Measurements from ENCODE around the gene TMEM52. TPM values are rescaled to one million over a fixed set of nuclear protein-coding genes. Genes with fewer than 3 reads are reported as not detected.

TMEM52 gene
- polyA plus RNA-seq (2011; rRNA removed) (0.41 and 0.52 TPM in 2 replicates), polyA plus RNA-seq (2017; fragmentation: RNase III; extraction: RNeasy Plus Mini Kit Qiagen cat#74134 plus additional on column Dnase treatment) (0.36 to 0.38 TPM (median 0.37 TPM) in 3 replicates), polyA minus RNA-seq (2011; rRNA and poly(A)+ RNA removed) (0.54 TPM in 1 of 2 replicates, not detected in the other)
- polyA plus RNA-seq (2012; cell fraction: cytosol; rRNA removed): 1.5 and 2.1 TPM in 2 replicates
- polyA plus RNA-seq (2012; cell fraction: nucleus; rRNA removed): 2.4 and 3.5 TPM in 2 replicates

DNA sequence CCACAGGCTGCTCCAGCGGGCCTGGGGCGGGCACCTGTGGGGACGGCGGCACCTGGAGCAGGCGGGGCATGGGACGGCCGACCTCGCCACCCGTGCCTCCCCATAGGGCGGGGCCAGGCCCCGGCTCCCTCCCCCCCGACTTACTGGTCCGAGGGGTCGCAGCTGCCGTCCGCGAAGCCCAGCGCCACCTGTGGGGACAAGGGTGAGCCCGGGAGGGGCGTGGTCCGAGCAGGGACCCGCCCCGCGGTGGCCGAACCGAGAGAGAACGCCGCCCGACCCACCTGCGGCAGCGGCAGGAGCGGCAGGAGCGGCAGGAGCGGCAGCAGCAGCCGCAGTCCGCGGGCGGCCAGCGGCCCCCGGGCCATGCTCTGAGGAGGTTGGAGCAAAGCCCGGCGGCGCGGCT is at the start of gene TMEM52:
Gene TMEM52 (minus strand): TSS at position 379 of the 403 bp plus-strand sequence. CDS start 14 bp downstream, at position 365.
- ChIA-PET CTCF (no interaction called here), POLR2A (interaction anchor here (1.1 kb wide), 1 partner anchor 10 kb away, joined by 6 read pairs; no protein-coding TSS in a partner anchor)
- Histone ChIP-seq H3K27ac (peak within 1 kb of the TSS; percentile 73 to 84), H3K9me3 (no peaks in the 10 kb centered on the region), H3K4me3 (peak within 1 kb of the TSS; percentile 60), H3K4me1 (peaks cover 10% of the 10 kb centered on the region), H3K4me2 (peak within 1 kb of the TSS; percentile 86)
- DNase-seq (ENCODE audit: low read depth in 1 of 2, low spot score in 1 of 2) (no peak), FAIRE-seq (no peak), ATAC-seq (peak; percentile 17 to 51; a peak in 5 of 6 replicates)
- WGBS (ENCODE audit: missing lambda C conversion rate): no CpG with 5 or more reads among the region's 44 CpGs
- TF ChIP-seq HOXB13 (CRISPR knock-in tag; IDR thresholded peaks at IDR 0.05; ENCODE audit: low read depth) (no peak), PHF8 (IDR thresholded peaks at IDR 0.05; ENCODE audit: borderline replicate concordance, low read depth) (peak; percentile 35; the same call in 1 of the 2 replicates)

DNA sequence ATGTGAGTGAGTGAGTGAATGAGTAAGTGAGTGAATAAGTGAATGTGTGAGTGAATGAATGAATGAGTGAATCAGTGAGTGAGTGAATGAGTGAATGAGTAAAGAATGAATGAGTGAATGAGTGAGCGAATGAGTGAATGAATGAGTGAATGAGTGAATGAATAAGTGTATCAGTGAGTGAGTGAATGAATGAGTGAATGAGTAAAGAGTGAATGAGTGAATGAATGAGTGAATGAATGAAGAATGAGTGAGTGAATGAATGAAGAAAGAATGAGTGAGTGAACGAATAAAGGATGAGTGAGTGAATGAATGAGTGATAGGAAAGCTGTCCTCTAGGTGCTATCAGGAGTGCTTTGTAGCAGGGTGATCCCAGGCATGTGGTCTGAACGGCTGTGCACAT is 48.8 kb upstream of the TMEM52 start:
- H3K4me1 ChIP-seq: no peaks in the 10 kb centered on the region
- no peak overlapping the region for H3K27ac ChIP-seq
- TF ChIP-seq, protein P1, sequence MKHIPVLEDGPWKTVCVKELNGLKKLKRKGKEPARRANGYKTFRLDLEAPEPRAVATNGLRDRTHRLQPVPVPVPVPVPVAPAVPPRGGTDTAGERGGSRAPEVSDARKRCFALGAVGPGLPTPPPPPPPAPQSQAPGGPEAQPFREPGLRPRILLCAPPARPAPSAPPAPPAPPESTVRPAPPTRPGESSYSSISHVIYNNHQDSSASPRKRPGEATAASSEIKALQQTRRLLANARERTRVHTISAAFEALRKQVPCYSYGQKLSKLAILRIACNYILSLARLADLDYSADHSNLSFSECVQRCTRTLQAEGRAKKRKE (CRISPR knock-in tag; IDR thresholded peaks at IDR 0.05; ENCODE audit: low read depth): no peak
- TF ChIP-seq NFE2L2 (conservative IDR thresholded peaks at IDR 0.05; ENCODE audit: low read length) (no peak), FOSL2 (IDR thresholded peaks at IDR 0.05) (no peak), FOSL2 (CRISPR knock-in tag; IDR thresholded peaks at IDR 0.05) (no peak), JUN (IDR thresholded peaks at IDR 0.05) (no peak), MAZ (IDR thresholded peaks at IDR 0.05; ENCODE audit: borderline replicate concordance, low read depth, low read length) (no peak), TP53 (CRISPR knock-in tag; IDR thresholded peaks at IDR 0.05) (no peak), KDM1A (IDR thresholded peaks at IDR 0.05; ENCODE audit: low read depth) (no peak), TFCP2L1 (CRISPR knock-in tag; IDR thresholded peaks at IDR 0.05) (no peak), MAFK (IDR thresholded peaks at IDR 0.05; ENCODE audit: partially characterized antibody) (no peak), PHF8 (IDR thresholded peaks at IDR 0.05; ENCODE audit: borderline replicate concordance, low read depth) (no peak), CHD4 (IDR thresholded peaks at IDR 0.05; ENCODE audit: borderline replicate concordance) (no peak), FOXS1 (CRISPR knock-in tag; IDR thresholded peaks at IDR 0.05) (no peak)
- TF ChIP-seq, protein P2, sequence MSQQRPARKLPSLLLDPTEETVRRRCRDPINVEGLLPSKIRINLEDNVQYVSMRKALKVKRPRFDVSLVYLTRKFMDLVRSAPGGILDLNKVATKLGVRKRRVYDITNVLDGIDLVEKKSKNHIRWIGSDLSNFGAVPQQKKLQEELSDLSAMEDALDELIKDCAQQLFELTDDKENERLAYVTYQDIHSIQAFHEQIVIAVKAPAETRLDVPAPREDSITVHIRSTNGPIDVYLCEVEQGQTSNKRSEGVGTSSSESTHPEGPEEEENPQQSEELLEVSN (IDR thresholded peaks at IDR 0.05; ENCODE audit: borderline replicate concordance, low read depth): no peak
- DNase-seq (ENCODE audit: low read depth in 1 of 2, low spot score in 1 of 2) (no peak), FAIRE-seq (no peak), ATAC-seq (no peak)
- H3K4me2 ChIP-seq: no peak overlapping the region
- H3K9me3 ChIP-seq: no peaks in the 10 kb centered on the region
- CTCF ChIA-PET: interaction anchor here (1.4 kb wide), 1 partner anchor 79 kb away, joined by 5 read pairs; no protein-coding TSS in a partner anchor
- 46% methylated on average over 3 of the region's 3 CpGs for WGBS (ENCODE audit: missing lambda C conversion rate)
- POLR2A ChIA-PET: no interaction called here
- no peak overlapping the region for H3K4me3 ChIP-seq

DNA sequence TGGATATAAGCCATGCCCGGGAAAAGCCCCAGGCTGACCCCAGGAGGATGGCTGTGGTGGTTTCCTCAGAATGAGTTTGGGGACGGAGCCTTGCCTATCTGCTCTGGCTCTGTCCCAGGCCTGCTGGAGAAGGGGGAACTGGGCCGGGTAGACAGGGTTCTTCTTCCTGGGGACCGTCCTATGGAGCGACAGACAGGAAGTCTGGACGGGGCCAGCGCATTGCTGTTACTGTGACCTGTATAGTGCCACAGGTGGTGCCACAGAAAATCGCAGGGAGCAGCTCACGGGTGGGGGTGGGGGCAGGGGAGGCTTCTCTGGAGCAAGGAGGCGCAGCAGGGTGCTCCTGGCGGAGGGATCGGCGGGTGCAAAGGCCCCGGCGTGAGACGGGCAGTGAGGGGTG is 48.1 kb upstream of the TMEM52 start:
- ATAC-seq (no peak), FAIRE-seq (no peak), DNase-seq (ENCODE audit: low read depth in 1 of 2, low spot score in 1 of 2) (no peak)
- H3K4me2 ChIP-seq: no peak overlapping the region
- ChIA-PET POLR2A (no interaction called here), CTCF (interaction anchor here (0.6 to 1.4 kb wide), 2 partner anchors 80 to 376 kb away, joined by 3 to 5 read pairs; no protein-coding TSS in a partner anchor)
- no peak overlapping the region for H3K27ac ChIP-seq
- no peaks in the 10 kb centered on the region for H3K9me3 ChIP-seq
- H3K4me1 ChIP-seq: no peaks in the 10 kb centered on the region
- H3K4me3 ChIP-seq: no peak overlapping the region
- WGBS (ENCODE audit: missing lambda C conversion rate): 64% methylated on average over 11 of the region's 16 CpGs
- TF ChIP-seq CHD2 (IDR thresholded peaks at IDR 0.05; ENCODE audit: low read length, partially characterized antibody): no peak
- TF ChIP-seq ZFP36 (IDR thresholded peaks at IDR 0.05; ENCODE audit: borderline replicate concordance, partially characterized antibody): no peak

DNA sequence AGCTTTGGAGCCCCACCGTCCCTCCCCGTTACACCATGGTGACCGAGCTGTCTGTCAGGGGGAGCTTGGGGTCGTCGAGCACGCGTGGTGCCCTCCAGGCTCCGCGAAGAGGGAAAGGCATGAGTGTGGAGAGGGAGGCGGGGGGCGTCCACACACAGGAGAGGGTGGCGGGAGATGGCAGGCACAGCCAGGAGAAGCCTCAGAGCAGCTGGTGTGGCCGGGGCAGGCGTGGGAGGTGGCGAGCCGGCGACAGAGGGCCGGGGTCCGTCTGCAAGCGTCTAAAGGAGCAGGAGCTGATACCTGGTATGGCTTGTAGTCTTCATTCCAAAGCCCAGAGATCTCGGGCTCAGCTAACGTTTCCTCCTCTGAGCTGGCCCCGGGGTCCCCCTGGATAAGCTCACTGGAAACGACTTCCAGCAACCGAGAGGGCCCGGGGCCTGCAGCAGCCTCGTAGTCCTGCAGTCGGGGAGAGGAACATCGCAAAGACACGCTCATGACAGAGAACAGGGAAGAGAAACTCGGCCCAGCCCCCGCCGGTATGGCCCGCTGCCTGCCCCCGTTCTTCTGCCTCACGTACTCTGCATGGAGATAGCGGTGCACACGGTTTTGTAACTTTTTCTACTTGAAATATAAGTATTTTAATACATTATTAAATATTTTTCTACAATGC is 47.1 kb upstream of the TMEM52 start:
- ChIA-PET CTCF (interaction anchor here (0.6 to 1.1 kb wide), 2 partner anchors 22 to 78 kb away, joined by 3 to 4 read pairs; no protein-coding TSS in a partner anchor), POLR2A (no interaction called here)
- DNase-seq (ENCODE audit: low read depth in 1 of 2, low spot score in 1 of 2) (no peak), ATAC-seq (no peak), FAIRE-seq (no peak)
- Histone ChIP-seq H3K4me3 (no peak overlapping the region), H3K4me1 (no peaks in the 10 kb centered on the region), H3K27ac (no peak overlapping the region), H3K9me3 (no peaks in the 10 kb centered on the region), H3K4me2 (no peak overlapping the region)
- no peak for TF ChIP-seq EHMT2 (IDR thresholded peaks at IDR 0.05; ENCODE audit: low read depth)
- TF ChIP-seq, protein P3, sequence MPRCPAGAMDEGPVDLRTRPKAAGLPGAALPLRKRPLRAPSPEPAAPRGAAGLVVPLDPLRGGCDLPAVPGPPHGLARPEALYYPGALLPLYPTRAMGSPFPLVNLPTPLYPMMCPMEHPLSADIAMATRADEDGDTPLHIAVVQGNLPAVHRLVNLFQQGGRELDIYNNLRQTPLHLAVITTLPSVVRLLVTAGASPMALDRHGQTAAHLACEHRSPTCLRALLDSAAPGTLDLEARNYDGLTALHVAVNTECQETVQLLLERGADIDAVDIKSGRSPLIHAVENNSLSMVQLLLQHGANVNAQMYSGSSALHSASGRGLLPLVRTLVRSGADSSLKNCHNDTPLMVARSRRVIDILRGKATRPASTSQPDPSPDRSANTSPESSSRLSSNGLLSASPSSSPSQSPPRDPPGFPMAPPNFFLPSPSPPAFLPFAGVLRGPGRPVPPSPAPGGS (IDR thresholded peaks at IDR 0.05): no peak
- TF ChIP-seq CBX2 (IDR thresholded peaks at IDR 0.05; ENCODE audit: borderline replicate concordance, low read depth): no peak
- TF ChIP-seq HEYL (CRISPR knock-in tag; IDR thresholded peaks at IDR 0.05): no peak
- no peak for TF ChIP-seq TP53 (CRISPR knock-in tag; IDR thresholded peaks at IDR 0.05)
- TF ChIP-seq, protein P2 (IDR thresholded peaks at IDR 0.05; ENCODE audit: borderline replicate concordance, low read depth): no peak
- no peak for TF ChIP-seq RARB (CRISPR knock-in tag; IDR thresholded peaks at IDR 0.05)
- TF ChIP-seq FOXS1 (CRISPR knock-in tag; IDR thresholded peaks at IDR 0.05): no peak
- no peak for TF ChIP-seq CHD4 (IDR thresholded peaks at IDR 0.05; ENCODE audit: borderline replicate concordance)
- TF ChIP-seq POLR2AphosphoS2 (conservative IDR thresholded peaks at IDR 0.05; ENCODE audit: low read length): no peak
- WGBS (ENCODE audit: missing lambda C conversion rate): 54% methylated on average over 33 of the region's 38 CpGs
